NCI-H146 treated with DMSO at 0.1 percent for 48 hours (cell line): Measurements from ENCODE around the gene DPP4.
A peak's percentile ranks its signal among the peaks of the same experiment; 100 is the strongest.

Experiments used
- DNase-seq: peaks from one replicate; lab custom pipeline; 2025; ENCODE audit not compliant: unreplicated experiment; lab: John Stamatoyannopoulos, UW

The DPP4 gene

DNA sequence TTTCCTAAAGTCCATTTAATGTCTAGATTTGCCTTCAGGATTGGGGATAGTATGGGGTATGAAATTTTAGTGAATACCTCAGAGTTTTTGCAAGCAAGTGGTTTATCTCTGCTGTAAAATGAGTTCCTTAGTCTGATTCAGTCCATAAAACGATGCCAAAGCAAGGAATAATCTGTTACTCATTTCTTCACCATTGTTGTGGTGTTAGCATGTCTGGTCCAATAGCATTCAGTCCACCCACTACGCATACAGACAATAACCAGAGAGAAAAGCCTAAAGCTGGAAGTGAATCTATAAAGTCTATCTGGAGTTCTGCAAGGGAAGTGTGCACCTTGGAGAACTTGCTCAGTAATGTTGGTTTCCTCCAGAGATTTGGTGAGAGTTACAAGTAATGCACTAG is 12.9 kb upstream of the DPP4 start:
- DNase-seq, result no peak

DNA sequence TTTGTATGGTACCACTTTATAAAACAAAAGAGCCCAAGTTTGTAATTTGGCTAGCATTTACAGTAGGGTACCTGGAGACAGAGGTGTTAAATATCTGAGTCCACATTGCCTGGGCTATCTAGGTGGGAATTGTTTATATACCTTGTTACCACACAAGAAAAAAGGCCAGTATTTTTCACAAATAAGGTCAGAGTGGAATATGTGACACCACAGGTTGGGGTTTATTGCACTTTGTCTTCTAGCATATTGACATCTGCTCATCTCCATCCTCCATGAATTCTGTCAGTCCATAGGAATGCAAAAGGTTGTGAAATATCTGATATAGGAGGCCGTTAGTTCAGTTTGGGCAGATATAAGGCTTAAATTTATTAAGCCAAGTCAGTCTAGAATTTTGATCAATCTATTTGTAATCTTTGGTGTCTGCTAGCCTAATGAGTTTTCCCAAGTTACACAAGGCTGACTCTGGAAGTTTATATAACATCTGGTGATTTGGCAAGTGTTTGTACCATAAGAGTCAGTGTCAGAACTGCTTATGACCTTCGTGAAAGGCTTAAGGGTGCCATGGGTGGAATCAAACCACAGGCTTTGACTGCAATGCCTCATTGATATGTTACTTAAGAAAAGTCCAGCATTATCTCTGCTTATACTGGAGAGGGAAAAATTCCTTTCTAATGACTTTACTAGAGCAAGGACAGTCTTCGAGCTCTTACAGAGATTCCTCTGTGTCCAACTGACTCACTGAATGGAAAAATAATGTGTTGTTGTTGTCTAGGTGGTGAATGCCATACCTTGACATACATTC is 11.3 kb upstream of the DPP4 start:
- DNase-seq, result no peak

DNA sequence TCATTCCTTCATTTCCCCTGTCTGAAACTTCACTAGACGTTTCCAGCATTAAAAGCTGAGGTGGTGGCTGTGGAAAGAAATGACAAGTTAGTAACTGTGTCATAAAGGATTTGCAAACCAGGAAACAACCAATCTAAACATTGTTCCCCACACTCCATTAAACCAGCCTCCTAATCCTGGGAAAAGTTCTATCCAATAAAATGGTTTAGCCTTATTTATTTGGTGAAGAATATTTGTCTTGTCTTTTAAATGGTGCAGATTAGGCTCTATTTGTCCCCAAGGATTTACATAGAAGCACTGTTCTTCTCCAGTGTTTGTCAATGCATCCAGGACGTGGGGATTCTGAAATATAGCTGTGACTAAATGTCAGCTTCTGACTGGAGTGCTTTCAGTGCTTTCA is 10.5 kb upstream of the DPP4 start:
- no peak for DNase-seq

DNA sequence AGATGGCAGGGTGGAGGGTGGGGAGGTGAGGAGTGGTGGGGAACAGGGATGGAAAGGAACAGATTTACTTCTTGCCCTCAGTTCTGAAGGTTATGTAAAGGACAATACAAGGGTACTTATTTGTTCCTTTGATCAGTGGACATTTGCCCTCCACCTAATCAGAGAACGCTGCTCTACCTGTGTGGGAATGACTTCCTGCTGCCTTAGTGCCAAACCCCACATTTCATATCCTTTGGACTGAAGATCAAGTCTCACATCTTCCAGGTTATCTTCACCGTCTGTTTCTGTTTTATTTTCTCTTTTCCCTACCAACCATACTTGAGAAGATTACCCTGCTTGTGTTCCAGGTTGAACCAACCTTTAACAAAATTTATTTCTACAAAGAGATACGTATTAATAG is 8.7 kb upstream of the DPP4 start:
- no peak for DNase-seq

DNA sequence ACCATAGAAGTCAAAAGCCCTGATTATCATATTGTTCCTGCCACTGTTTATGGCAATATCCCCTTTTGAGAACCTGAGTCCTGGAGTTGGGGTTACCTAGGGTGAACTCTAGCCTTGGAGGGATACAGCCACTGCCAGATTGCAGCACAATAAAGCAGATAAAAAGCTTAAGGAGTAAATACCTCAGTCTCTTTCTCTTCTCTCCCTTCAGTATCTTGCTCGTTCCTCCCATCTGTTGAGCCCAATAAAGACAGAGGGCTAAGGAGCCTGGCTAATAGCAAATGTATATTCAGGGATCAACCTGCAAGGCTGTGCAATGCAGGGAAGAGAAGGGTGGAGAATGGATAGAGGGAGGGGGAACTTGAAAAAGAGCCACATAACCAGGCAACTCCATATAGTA is 8.0 kb upstream of the DPP4 start:
- DNase-seq, result no peak

DNA sequence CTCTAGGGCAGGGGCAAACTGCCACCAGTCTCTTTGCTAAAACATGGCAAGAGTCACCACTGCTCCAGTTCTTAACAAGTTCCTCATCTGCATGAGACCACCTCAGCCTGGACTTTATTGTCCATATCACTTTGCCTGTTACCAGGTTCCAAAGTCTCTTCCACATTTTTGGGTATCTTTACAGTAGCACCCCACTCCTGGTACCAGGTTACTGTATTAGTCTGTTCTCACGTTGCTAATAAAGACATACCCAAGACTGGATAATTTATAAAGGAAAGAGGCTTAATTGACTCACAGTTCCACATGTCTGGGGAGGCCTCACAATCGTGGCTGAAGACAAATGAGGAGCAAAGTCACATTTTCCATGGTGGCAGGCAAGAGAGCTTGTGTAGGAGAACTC is 5.5 kb upstream of the DPP4 start:
- DNase-seq, result no peak

DNA sequence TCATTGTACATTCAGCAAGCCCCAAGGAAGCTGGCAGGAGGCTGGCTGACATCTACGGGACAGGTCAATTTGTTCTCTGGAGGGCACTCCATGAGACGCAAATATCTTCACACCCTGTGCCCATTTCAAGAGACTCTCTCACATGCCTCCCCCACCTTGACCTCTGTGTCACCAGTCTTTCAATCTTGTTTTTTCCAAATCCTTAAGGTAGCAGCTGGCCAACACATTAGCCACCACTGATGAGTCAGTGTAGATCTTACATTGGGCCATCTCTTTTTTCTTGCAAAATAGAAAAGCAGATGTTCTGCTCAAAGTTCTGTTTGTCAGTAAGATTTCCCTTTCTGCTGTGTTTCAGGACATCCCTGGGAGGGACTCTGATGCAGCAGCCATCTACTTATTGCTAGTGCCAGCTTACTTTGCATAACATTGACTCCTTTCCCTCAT is 1.7 kb upstream of the DPP4 start:
- no peak for DNase-seq

DNA sequence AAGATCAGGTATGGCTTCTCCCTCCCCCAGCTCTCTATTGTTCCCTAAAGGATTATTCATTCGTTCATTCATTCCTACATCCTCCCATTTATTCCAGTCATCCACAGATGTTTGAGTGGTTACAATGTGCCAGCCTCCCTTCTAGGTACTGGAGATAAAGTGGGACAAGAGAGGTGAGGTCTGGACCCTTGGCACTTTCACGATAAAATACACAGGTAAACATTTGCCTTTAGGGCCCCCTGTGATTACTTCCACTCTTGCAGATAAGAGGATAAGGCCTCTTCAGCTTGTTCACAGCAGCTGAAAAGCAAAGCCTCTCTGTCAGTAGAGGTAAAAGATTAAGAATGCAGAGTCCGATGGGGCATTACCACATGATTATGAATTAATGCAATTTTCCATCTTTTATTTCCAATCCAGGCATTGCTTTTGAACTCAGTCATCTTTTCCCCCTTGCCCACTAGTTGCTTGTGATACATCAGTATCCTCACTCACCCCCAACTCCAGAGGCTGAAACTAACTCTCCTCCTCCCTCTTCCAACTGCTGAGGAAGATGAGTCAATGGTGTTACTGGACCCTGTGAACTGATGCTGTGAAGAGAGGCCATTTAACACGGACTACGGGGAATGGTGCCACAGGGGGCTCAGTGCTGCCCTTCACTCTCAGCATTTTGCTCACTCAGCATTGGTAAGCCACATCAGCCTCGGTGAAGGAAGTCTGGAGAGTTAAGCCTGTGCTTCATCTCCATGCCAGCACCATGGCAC is 1.1 kb upstream of the DPP4 start:
- DNase-seq, result no peak

DNA sequence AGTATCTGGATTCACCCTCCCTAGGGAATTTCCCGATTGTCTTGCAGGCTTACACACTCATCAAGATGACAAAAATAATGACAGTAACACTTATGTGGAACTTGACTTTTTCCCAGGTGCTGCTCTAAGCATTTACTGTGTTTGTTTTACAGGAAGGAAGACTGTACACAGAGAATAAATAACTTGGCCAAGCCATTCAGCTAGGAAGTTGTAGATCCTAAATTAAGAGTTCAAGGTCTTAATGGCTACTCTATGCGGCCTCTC is 549 bp upstream of the DPP4 start:
- no peak for DNase-seq

DNA sequence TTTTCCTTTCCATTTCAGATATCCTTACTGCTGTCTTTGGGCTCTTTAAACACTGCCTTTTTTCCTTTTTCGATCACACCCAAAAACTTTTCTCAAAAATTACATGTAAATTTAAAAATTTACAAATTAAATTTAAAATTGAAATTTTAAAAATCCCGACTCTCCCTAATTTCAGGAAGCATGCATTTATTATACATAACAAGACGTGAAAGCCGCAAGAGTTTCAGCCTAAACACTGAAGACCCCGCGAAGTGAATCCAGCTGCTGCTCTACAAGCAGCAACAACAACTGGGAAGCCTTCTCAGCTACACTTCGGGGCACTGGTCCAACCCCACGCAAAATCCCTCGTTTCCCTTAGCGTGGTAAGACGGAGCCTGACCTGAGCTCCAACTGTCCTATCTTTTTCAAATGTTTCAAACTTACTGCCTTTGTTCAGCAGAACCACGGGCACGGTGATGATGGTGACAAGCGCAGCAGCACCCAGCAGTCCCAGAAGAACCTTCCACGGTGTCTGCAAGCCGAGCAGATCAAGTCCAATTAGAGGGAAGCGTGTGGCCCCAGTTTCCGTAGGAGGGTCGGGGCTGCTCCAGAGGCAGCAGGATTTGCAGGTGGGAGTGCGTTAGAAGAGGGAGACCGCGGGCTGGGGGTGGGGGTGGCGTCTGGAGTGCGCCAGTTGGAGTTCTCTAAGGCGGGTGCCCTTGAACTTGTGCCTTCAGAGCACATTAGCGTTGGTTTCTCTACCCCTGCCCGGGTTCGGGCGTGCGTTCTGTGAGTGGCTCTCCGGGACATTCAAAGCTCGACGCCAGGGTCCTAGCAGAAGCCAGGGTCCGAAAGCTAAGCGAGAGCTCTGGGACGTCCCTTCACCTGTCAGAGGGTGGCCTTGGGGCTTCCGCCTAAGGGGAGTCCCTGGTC is 783 bp downstream of the DPP4 start:
- DNase-seq, result no peak

DNA sequence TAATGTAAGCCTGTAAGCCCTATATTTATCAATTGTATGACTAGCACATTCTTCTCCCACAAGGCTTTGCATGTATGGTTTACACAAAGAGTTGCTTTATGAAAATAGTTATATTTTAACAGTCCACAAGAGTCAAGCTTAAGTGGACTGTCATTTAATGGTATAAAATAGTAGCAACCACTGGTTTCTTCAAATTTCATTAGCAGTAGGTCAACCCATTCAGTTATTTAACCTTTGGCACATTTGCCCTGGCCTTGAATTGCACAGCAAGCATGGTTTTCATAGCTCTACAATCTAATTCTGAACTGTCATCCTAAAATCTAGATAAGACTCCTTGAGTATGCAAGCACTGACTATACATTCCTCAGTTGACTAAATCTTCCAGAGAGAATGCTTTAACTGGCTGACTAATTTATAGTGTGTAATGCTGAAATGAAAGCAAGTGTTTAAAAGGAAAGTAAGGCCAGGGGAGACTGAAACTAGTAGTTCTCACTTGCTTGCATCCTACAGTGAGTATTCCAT is 1.8 kb downstream of the DPP4 start:
- DNase-seq, result no peak

DNA sequence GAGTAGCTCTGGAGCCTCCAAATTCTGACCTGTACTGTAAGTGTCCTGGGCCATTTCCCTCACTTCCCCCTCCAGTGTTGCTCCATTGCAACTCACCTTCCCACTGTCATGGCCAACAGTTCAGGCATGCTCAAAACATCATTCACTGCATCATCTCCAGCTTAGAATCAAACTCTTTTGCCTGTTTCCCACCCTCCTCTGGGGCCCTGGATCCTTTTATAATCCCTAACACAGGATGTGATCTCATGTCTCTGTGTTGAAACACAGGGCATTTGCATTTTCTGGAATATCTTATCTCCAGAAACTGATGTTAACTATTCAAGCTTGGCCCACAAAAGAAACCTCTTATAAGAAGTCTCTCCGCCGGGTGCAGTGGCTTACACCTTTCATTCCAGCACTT is 3.0 kb downstream of the DPP4 start:
- no peak for DNase-seq

DNA sequence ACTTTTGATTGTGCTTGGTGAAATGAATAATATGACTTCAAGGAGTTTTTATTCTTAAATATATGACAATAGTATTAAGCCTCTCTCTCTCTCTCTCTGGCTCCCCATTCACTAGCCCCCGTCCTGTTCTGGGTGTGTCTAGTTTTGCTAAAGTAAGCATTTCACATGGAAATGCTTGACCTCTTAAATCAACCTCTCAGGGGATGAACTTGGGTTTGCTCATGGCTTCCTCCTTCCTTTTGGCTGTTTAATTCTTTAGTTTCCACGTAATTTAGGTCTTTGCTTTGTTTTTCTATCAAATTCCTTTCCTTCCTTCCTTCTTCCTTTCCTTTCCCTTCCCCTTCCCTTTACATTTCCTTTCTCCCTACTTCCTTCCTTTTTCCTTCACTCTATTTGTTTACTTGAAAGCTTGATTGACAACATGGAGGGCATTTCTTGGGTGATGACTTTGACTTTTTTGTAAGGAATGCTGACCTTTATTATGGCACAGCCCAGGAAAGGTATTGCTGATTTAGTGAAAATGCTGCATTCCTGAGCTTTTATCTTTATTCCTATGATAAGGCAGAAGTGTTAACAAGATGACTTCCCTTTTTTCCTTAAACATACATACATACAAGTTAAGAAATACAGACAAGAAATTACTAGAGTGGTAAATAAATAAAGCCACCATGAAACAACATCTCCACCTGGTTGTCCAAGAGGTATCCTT is 3.6 kb downstream of the DPP4 start:
- no peak for DNase-seq

DNA sequence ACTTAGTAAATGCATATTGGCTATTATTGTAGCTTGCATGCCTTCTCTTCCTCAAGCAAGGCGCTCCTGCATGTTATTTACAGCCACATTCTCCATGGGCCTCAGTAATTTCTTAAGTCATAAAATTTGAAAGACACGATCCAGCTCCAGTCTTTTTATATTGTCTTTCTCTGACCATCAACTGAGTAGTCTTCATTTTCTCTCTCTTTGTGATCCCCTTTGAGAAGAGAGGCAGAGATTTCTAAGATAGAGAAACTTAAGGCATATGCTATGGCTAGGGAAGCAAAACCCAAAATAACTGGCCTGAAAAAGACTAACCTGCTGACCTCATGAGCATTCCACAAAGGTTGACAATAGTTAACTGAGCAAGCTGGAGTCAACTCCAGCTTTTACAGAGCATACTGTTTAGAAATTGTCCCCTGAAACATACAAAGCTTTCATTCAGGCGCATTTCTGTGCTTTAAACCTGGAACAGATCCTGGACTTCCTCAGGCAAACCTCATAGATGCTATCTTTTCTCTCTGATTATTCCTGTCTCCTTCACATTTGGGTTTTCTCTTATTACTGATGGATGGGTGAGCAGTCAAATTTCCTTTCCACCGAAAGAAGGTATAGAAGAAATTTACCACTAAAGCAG is 4.6 kb downstream of the DPP4 start:
- no peak for DNase-seq

DNA sequence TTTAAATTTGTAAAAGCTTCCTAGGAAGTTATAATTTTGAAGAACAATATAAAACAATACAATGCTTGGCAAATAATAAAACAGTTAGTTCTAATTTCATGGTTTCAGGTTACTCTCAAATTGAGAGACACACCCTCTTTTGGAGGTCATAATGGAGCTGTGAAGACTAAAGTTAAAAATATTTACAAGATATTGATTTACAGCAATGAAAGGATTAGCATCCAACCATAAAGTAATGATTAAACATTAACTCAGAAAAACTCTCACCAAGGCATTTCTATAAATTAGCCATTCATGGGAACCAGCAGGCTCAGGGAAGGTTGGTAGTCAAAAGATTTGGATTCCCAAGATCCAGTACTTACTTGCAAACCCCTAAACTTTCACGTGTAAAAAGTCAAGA is 6.4 kb downstream of the DPP4 start:
- no peak for DNase-seq

DNA sequence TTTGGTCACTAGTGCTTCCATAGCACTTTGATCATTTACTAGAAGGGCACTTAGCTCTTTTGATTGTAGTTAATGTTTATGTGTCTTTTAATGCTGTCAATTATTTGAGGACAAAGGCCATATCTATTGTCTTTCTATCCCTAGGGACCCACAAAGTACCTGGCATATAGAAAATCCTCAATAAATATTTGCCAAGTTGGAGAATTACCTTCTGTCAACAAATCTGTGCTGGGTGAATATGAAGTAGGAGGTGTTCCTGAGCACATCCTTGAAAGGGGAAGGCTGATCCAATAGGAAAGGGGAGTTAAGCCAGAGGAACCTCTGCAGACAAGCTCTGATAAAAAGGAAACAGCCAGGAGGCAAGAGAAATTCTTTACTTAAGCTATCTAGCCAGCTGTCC is 8.2 kb downstream of the DPP4 start:
- DNase-seq, result peak; percentile 45

DNA sequence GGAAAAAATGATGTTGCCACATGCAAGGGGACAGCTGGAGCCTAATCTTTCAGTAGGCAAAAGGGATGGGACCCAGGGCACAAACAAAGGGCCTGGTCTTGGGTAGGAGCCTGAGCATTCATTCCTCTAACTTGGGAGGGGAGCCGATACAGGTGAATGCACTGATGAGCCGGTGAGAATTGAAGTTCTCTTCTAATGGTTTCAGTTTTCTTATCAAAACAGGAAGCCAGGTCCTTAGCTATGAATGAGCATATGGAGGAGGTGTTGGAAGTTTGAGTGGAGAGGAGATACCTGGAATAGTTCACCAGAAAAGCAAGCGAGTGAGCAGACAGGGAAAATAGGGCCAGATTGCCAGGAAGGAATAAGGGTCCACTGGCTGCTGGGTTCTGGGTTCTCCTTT is 10.1 kb downstream of the DPP4 start:
- no peak for DNase-seq

DNA sequence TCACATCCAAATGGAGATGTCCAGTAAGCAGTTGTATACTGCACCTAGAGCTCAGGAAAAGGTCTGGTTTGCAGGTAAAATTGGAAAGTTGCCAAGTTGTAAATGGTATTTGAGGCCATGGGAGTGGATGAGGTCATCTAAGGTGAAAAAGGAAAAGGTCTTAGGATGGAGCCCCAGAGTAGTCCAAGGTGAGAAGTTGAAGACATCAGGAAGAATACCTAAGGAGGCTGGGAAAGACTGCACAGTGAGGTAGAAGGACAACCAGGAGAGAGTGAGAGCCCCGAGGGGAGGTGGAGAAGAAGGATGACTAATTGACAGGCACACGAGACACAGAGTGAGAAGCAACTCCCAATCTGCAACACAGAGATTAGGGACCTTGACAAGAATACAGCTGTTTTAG is 10.7 kb downstream of the DPP4 start:
- no peak for DNase-seq

DNA sequence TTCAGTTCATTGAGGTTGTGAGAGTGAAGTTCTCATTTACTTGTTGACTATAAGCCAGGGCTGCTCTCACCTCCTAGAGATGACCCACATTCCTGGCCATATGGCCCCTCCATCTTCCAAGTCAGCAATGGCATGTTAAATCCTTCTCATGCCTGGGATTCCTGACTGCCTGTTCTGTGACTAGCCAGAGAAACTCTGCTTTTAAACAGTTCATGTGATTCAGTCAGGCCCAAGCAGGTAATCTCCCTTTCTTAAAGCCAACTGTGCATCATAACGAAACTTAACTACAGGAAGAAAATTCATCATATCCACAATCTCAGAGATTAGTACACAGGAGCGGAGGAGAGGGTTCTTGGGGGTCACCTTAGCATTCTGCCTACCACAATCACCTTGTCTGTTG is 11.5 kb downstream of the DPP4 start:
- DNase-seq, result no peak

DNA sequence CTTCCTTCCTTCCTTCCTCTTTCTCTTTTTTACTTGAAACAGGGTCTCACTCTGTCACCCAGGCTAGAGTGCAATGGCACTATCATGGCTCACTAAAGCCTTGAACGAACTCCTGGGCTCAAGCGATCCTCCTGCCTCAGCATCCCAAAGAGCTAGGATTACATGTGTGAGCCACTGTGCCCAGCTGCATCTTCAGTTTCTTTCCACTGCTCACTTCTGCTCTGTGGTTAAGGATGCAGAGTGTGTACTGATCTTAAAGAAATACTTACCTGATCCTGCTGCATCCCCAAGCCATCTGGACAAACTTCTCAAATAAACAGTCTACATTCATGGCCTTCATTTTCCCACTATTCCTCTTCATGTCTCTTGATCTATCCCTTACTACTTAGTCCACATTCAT is 13.0 kb downstream of the DPP4 start:
- no peak for DNase-seq

DNA sequence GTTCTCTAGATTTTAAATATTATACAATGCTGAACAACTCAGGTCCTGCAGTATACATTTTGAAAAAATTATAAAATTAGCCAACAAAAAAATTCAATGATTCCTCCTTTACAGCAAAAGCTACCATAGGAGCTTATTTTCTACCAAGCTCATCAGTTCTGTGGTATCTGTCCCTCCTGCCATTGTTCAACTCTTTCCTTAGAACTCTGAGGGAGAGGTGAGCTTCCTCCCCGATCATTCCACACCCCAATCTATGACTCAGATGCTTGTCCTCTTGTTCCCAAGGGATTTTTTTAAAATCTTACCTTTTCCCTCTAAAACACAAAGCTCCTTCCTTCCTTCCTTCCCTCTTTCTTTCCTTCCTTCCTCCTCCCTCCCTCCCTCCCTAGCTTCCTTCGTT is 13.5 kb downstream of the DPP4 start:
- DNase-seq, result no peak
